ENCODE measurements around the gene PNMA8B. TPM values are rescaled to one million over a fixed set of nuclear protein-coding genes. Genes with fewer than 3 reads are reported as not detected.

PNMA8B gene
- total RNA-seq (under 1 TPM in 1 of 2 experiments, not detected in 1; 0.04 TPM), polyA plus RNA-seq (not detected)

GRCh38 chr19:46495786-46496099 lies at the start of gene PNMA8B:
TSS of gene PNMA8B (minus strand) at chr19:46495867. CDS start at chr19:46495465, 402 bp downstream.
- H3K36me3 Mint-ChIP-seq, result no peaks in the 10 kb centered on the region
- Histone ChIP-seq H3K27ac (ENCODE audit: low read depth, low read length) (no peak within 1 kb of the TSS), H3K9me3 (ENCODE audit: low read length) (no peaks in the 10 kb centered on the region), H3K4me3 (ENCODE audit: low read length) (no peak within 1 kb of the TSS), H3K36me3 (ENCODE audit: insufficient read depth, low read length) (no peaks in the 10 kb centered on the region), H3K4me1 (ENCODE audit: insufficient read depth, low read length) (no peaks in the 10 kb centered on the region), H3K27me3 (ENCODE audit: insufficient read depth, low read length, poor library complexity, severe bottlenecking) (peaks cover 28% of the 10 kb centered on the region)
- H3K4me1 Mint-ChIP-seq, result peaks cover 7 to 17% (median 16%) of the 10 kb centered on the region in 3 donors
- H3K27me3 Mint-ChIP-seq, result peaks cover 42 to 48% of the 10 kb centered on the region in 2 donors
- ChIA-PET POLR2A (no interaction called here), CTCF (no interaction called here)
- H3K27ac Mint-ChIP-seq, result peak within 1 kb of the TSS in 1 of 8 donors; percentile 34
- peak within 1 kb of the TSS in 6 of 7 donors; percentile 48 to 75 (median 62) for H3K4me3 Mint-ChIP-seq
- H3K9me3 Mint-ChIP-seq, result no peaks in the 10 kb centered on the region
- peak in 1 of 5 donors; percentile 59 for DNase-seq

- Mint-ChIP-seq H3K9me3 (peaks cover 0 to 5% (median 4%) of the 10 kb centered on the region in 5 donors), H3K36me3 (peaks cover 0 to 5% (median 0%) of the 10 kb centered on the region in 3 donors), H3K27me3 (peaks cover 0 to 3% of the 10 kb centered on the region in 2 donors), H3K4me3 (no peak overlapping the region), H3K4me1 (peaks cover 3 to 4% (median 4%) of the 10 kb centered on the region in 3 donors), H3K27ac (peak overlapping the region in 1 of 8 donors; percentile 68)
- Histone ChIP-seq H3K36me3 (ENCODE audit: insufficient read depth, low read length) (no peaks in the 10 kb centered on the region), H3K4me1 (ENCODE audit: insufficient read depth, low read length) (peaks cover 3% of the 10 kb centered on the region), H3K27ac (ENCODE audit: low read depth, low read length) (no peak overlapping the region), H3K27me3 (ENCODE audit: insufficient read depth, low read length, poor library complexity, severe bottlenecking) (no peaks in the 10 kb centered on the region), H3K4me3 (ENCODE audit: low read length) (no peak overlapping the region), H3K9me3 (ENCODE audit: low read length) (no peaks in the 10 kb centered on the region)
- CTCF ChIA-PET, result interaction anchor here (0.7 to 7.8 kb wide), 6 partner anchors 15 to 246 kb away, joined by 3 to 54 read pairs (median 14); no protein-coding TSS in a partner anchor
- POLR2A ChIA-PET, result no interaction called here
- DNase-seq, result no peak
Measured at GRCh38 chr19:46544651-46545050, 49.0 kb upstream of the PNMA8B start.

GRCh38 chr19:46542428-46543230 lies 47.0 kb upstream of the PNMA8B start:
- Histone ChIP-seq H3K4me3 (ENCODE audit: low read length) (no peak overlapping the region), H3K4me1 (ENCODE audit: insufficient read depth, low read length) (peaks cover 3% of the 10 kb centered on the region), H3K27me3 (ENCODE audit: insufficient read depth, low read length, poor library complexity, severe bottlenecking) (no peaks in the 10 kb centered on the region), H3K27ac (ENCODE audit: low read depth, low read length) (no peak overlapping the region), H3K36me3 (ENCODE audit: insufficient read depth, low read length) (no peaks in the 10 kb centered on the region), H3K9me3 (ENCODE audit: low read length) (no peaks in the 10 kb centered on the region)
- no peaks in the 10 kb centered on the region for H3K36me3 Mint-ChIP-seq
- no peaks in the 10 kb centered on the region for H3K9me3 Mint-ChIP-seq
- peaks cover 3 to 5% (median 4%) of the 10 kb centered on the region in 3 donors for H3K4me1 Mint-ChIP-seq
- peaks cover 4 to 7% of the 10 kb centered on the region in 2 donors for H3K27me3 Mint-ChIP-seq
- POLR2A ChIA-PET, result no interaction called here
- DNase-seq, result peak; percentile 50 to 84 (median 71)
- no peak overlapping the region for H3K4me3 Mint-ChIP-seq
- no peak overlapping the region for H3K27ac Mint-ChIP-seq
- CTCF ChIA-PET, result interaction anchor here (0.7 to 7.8 kb wide), 11 partner anchors 9 to 147 kb away, joined by 3 to 54 read pairs (median 7); partner anchors contain the start of gene DACT3

- no peaks in the 10 kb centered on the region for H3K36me3 ChIP-seq (ENCODE audit: insufficient read depth, low read length)
- no peak overlapping the region for H3K27ac ChIP-seq (ENCODE audit: low read depth, low read length)
- Mint-ChIP-seq H3K36me3 (no peaks in the 10 kb centered on the region), H3K4me3 (no peak overlapping the region), H3K27me3 (peaks cover 4 to 7% of the 10 kb centered on the region in 2 donors), H3K4me1 (peaks cover under 1 to 5% (median 4%) of the 10 kb centered on the region in 3 donors), H3K27ac (no peak overlapping the region), H3K9me3 (no peaks in the 10 kb centered on the region)
- H3K4me3 ChIP-seq (ENCODE audit: low read length), result no peak overlapping the region
- peaks cover 4% of the 10 kb centered on the region for H3K27me3 ChIP-seq (ENCODE audit: insufficient read depth, low read length, poor library complexity, severe bottlenecking)
- DNase-seq, result peak; percentile 9 to 66 (median 46)
- H3K9me3 ChIP-seq (ENCODE audit: low read length), result no peaks in the 10 kb centered on the region
- POLR2A ChIA-PET, result interaction anchor here (0.7 kb wide), 1 partner anchor 25 kb away, joined by 3 read pairs; no protein-coding TSS in a partner anchor
- peaks cover under 1% of the 10 kb centered on the region for H3K4me1 ChIP-seq (ENCODE audit: insufficient read depth, low read length)
- CTCF ChIA-PET, result interaction anchor here (0.6 to 7.8 kb wide), 10 partner anchors 9 to 742 kb away, joined by 3 to 54 read pairs (median 4); no protein-coding TSS in a partner anchor
Measured at GRCh38 chr19:46537136-46538097, 41.8 kb upstream of the PNMA8B start.

- Histone ChIP-seq H3K27me3 (ENCODE audit: insufficient read depth, low read length, poor library complexity, severe bottlenecking) (peaks cover 4% of the 10 kb centered on the region), H3K4me1 (ENCODE audit: insufficient read depth, low read length) (no peaks in the 10 kb centered on the region), H3K4me3 (ENCODE audit: low read length) (no peak overlapping the region), H3K9me3 (ENCODE audit: low read length) (no peaks in the 10 kb centered on the region), H3K36me3 (ENCODE audit: insufficient read depth, low read length) (no peaks in the 10 kb centered on the region), H3K27ac (ENCODE audit: low read depth, low read length) (no peak overlapping the region)
- no peak for DNase-seq
- Mint-ChIP-seq H3K27me3 (peaks cover 4 to 13% of the 10 kb centered on the region in 2 donors), H3K27ac (no peak overlapping the region), H3K4me1 (peaks cover 0 to 5% (median 4%) of the 10 kb centered on the region in 3 donors), H3K9me3 (no peaks in the 10 kb centered on the region), H3K36me3 (no peaks in the 10 kb centered on the region), H3K4me3 (no peak overlapping the region)
- CTCF ChIA-PET, result interaction anchor here (1.2 to 2.0 kb wide), 3 partner anchors 29 to 141 kb away, joined by 4 to 6 read pairs (median 4); no protein-coding TSS in a partner anchor
- POLR2A ChIA-PET, result no interaction called here
Measured at GRCh38 chr19:46536391-46536790, 40.7 kb upstream of the PNMA8B start.

- Mint-ChIP-seq H3K9me3 (no peaks in the 10 kb centered on the region), H3K4me3 (no peak overlapping the region), H3K4me1 (peaks cover 11 to 16% (median 14%) of the 10 kb centered on the region in 3 donors), H3K36me3 (no peaks in the 10 kb centered on the region), H3K27ac (no peak overlapping the region), H3K27me3 (peaks cover 2 to 24% of the 10 kb centered on the region in 2 donors)
- H3K36me3 ChIP-seq (ENCODE audit: insufficient read depth, low read length), result no peaks in the 10 kb centered on the region
- ChIA-PET CTCF (interaction anchor here (2.5 kb wide), 1 partner anchor 9 kb away, joined by 5 read pairs; no protein-coding TSS in a partner anchor), POLR2A (no interaction called here)
- no peak overlapping the region for H3K27ac ChIP-seq (ENCODE audit: low read depth, low read length)
- no peaks in the 10 kb centered on the region for H3K9me3 ChIP-seq (ENCODE audit: low read length)
- H3K4me1 ChIP-seq (ENCODE audit: insufficient read depth, low read length), result peaks cover 10% of the 10 kb centered on the region
- no peak overlapping the region for H3K4me3 ChIP-seq (ENCODE audit: low read length)
- DNase-seq, result no peak
- peaks cover 4% of the 10 kb centered on the region for H3K27me3 ChIP-seq (ENCODE audit: insufficient read depth, low read length, poor library complexity, severe bottlenecking)
Measured at GRCh38 chr19:46533621-46534081, 38.0 kb upstream of the PNMA8B start.

GRCh38 chr19:46533078-46533620 lies 37.5 kb upstream of the PNMA8B start:
- no peak overlapping the region for H3K27ac ChIP-seq (ENCODE audit: low read depth, low read length)
- H3K9me3 ChIP-seq (ENCODE audit: low read length), result no peaks in the 10 kb centered on the region
- peaks cover 4% of the 10 kb centered on the region for H3K27me3 ChIP-seq (ENCODE audit: insufficient read depth, low read length, poor library complexity, severe bottlenecking)
- peaks cover 10% of the 10 kb centered on the region for H3K4me1 ChIP-seq (ENCODE audit: insufficient read depth, low read length)
- H3K4me3 ChIP-seq (ENCODE audit: low read length), result no peak overlapping the region
- H3K9me3 Mint-ChIP-seq, result no peaks in the 10 kb centered on the region
- H3K36me3 Mint-ChIP-seq, result no peaks in the 10 kb centered on the region
- no peak overlapping the region for H3K4me3 Mint-ChIP-seq
- peaks cover 11 to 16% (median 14%) of the 10 kb centered on the region in 3 donors for H3K4me1 Mint-ChIP-seq
- DNase-seq, result no peak
- no peaks in the 10 kb centered on the region for H3K36me3 ChIP-seq (ENCODE audit: insufficient read depth, low read length)
- H3K27me3 Mint-ChIP-seq, result peaks cover 2 to 24% of the 10 kb centered on the region in 2 donors
- ChIA-PET POLR2A (no interaction called here), CTCF (interaction anchor here (1.4 to 2.5 kb wide), 2 partner anchors 9 to 17 kb away, joined by 3 to 5 read pairs; no protein-coding TSS in a partner anchor)
- H3K27ac Mint-ChIP-seq, result no peak overlapping the region
